Measurements from ENCODE around the gene OCEL1.
A peak's percentile ranks its signal among the peaks of the same experiment; 100 is the strongest.

OCEL1 gene

GRCh38 chr19:17211547-17212446 lies 14.2 kb upstream of the OCEL1 start:
- no peak for DNase-seq

- no peak for DNase-seq
Measured at GRCh38 chr19:17213334-17213733, 12.7 kb upstream of the OCEL1 start.

- DNase-seq, result no peak
Measured at GRCh38 chr19:17214508-17215126, 11.4 kb upstream of the OCEL1 start.

- peak; percentile 81 to 84 for DNase-seq
Measured at GRCh38 chr19:17215127-17215971, 10.7 kb upstream of the OCEL1 start, which contains the start of gene USE1. Gene USE1 (plus strand): TSS chr19:17215357. CDS start chr19:17215406, 49 bp downstream.

GRCh38 chr19:17216058-17216670 lies 9.9 kb upstream of the OCEL1 start:
- no peak for DNase-seq

GRCh38 chr19:17219286-17219685 lies 6.7 kb upstream of the OCEL1 start:
- no peak for DNase-seq

GRCh38 chr19:17220207-17220758 lies 5.7 kb upstream of the OCEL1 start:
- peak; percentile 30 to 32 for DNase-seq

- DNase-seq, result no peak
Measured at GRCh38 chr19:17225053-17225452, 973 bp upstream of the OCEL1 start.

GRCh38 chr19:17227798-17228367 lies 1.9 kb downstream of the OCEL1 start:
- DNase-seq, result no peak

- DNase-seq, result no peak
Measured at GRCh38 chr19:17229890-17230289, 3.9 kb downstream of the OCEL1 start.

- DNase-seq, result no peak
Measured at GRCh38 chr19:17232258-17232657, 6.2 kb downstream of the OCEL1 start.

GRCh38 chr19:17234911-17235299 lies 8.9 kb downstream of the OCEL1 start:
- peak; percentile 58 to 59 for DNase-seq

GRCh38 chr19:17235300-17235970 lies 9.4 kb downstream of the OCEL1 start:
- peak; percentile 70 to 74 for DNase-seq

GRCh38 chr19:17235971-17236777 lies 10.1 kb downstream of the OCEL1 start:
- peak in 1 of 2 experiments; percentile 24 for DNase-seq

- DNase-seq, result no peak
Measured at GRCh38 chr19:17236811-17237543, 11.0 kb downstream of the OCEL1 start.

- DNase-seq, result no peak
Measured at GRCh38 chr19:17237747-17238706, 12.0 kb downstream of the OCEL1 start.

- DNase-seq, result no peak
Measured at GRCh38 chr19:17240062-17240752, 14.2 kb downstream of the OCEL1 start.

GRCh38 chr19:17240826-17241399 lies 14.9 kb downstream of the OCEL1 start:
- no peak for DNase-seq
